OCI-LY1 (cell line): ENCODE data around the gene RERE.

ENCODE experiments used
- CTCF ChIP-seq: fragments of 200-600 bp; sonication (generic), shearing (Covaris generic); IDR thresholded peaks from 2 replicates; pipeline ENCODE4 v1.5.1; 2017; ENCODE audit warnings: mild to moderate bottlenecking, antibody characterized with exemption, low read length, moderate library complexity, mixed read lengths
- EZH2 ChIP-seq: fragments of 200-600 bp; sonication (generic), shearing (Covaris generic); IDR thresholded peaks from 2 replicates; pipeline ENCODE4 v1.8.0; 2017; ENCODE audit warnings: borderline replicate concordance, mixed run types, mild to moderate bottlenecking, antibody characterized with exemption, low read length, moderate library complexity, mixed read lengths

- TF ChIP-seq CTCF, result no peak
- no peak for TF ChIP-seq EZH2
These were observed 10.4 kb downstream of the RERE start for GRCh38 chr1:8807004-8807403.
